ENCODE measurements around the gene LGSN. TPM values are rescaled to one million over a fixed set of nuclear protein-coding genes. Genes with fewer than 3 reads are reported as not detected.
"Not testable (repeated sequence)": the region's sequence is repeated elsewhere in the genome, so short reads cannot be mapped to it uniquely, and the experiment has no call there.

The LGSN gene
- total RNA-seq, 2 donors from 2014 or later: not detected

GRCh38 chr6:63261820-63262219, 58.0 kb downstream of the LGSN start:
- DNase-seq (no peak), ATAC-seq (no peak)
- intact Hi-C loops (cut with DNase I): no loop called here

DNA sequence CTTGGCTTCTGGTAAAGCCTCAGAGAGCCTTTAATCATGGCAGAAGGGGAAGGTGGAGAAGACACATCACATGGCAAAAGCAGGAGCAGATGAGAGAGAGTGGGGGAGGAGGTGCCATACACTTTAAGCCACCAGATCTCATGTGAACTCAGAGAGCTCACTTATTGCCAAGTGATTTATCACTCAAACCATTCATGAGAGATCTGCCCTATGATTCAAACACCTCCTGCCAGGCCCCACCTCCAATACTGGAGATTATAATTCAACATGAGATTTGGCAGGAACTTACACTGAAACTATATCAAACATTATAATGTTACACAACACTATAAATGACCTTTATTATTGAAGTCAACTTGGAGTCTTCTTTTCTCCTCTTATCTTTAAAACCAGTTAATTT, 60.6 kb downstream of the LGSN start:
- ATAC-seq: no peak
- intact Hi-C loops (cut with DNase I): no loop called here
- DNase-seq: no peak

- ATAC-seq (no peak), DNase-seq (no peak)
- intact Hi-C loops (cut with DNase I): no loop called here
Observed at GRCh38 chr6:63249875-63250482, 69.8 kb downstream of the LGSN start.

GRCh38 chr6:63246581-63246980, 73.2 kb downstream of the LGSN start:
- ATAC-seq (no peak), DNase-seq (no peak)
- intact Hi-C loops (cut with DNase I): no loop called here

DNA sequence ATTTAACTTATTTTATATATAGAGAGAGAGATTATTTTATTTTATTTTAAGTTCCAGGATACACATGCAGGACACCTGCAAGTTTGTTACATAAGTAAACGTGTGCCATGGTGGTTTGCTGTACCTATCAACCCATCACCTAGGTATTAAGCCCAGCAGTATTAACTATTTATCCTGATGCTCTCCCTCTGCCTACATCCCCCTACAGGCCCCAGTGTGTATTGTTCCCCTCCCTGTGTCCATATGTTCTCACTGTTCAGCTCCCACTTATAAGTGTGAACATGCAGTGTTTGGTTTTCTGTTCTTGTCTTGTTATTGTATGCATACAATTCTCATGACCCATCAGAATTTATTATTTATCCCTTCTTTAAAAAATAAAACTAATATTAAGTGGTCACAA, 73.9 kb downstream of the LGSN start:
- no peak for DNase-seq
- intact Hi-C loops (cut with DNase I): no loop called here
- ATAC-seq: no peak

- ATAC-seq (no peak), DNase-seq (no peak)
- intact Hi-C loops (cut with DNase I): no loop called here
Observed at GRCh38 chr6:63245420-63245819, 74.4 kb downstream of the LGSN start.

- intact Hi-C loops (cut with DNase I): no loop called here
- ATAC-seq (no peak), DNase-seq (no peak)
Observed at GRCh38 chr6:63236398-63236817, 83.4 kb downstream of the LGSN start.

- ATAC-seq; intact Hi-C loops (cut with DNase I); DNase-seq: not testable (repeated sequence)
Observed at GRCh38 chr6:63230511-63230910, 89.3 kb downstream of the LGSN start.

DNA sequence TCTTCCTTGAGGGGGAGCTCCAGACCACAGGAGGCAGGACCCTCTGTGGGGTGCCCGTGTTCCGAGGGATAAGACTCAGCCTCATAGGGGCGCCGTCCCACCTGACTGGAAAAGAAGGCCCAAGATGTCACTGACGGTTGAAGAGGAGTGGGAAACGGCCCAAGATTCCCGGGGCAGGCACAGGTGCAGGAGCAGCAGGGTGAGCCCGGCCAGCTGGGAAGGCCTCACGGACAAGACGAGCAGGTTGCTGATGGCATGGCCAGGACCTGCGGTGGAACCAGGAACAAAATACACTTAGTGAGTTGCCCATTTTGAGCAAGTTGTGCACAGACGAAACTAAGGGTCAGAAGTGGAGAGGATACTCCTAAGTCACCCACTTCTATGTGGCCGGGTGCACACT, 89.8 kb downstream of the LGSN start:
- ATAC-seq; DNase-seq; intact Hi-C loops (cut with DNase I): not testable (repeated sequence)

GRCh38 chr6:63227928-63228894, 91.6 kb downstream of the LGSN start:
- DNase-seq; intact Hi-C loops (cut with DNase I); ATAC-seq: not testable (repeated sequence)

- intact Hi-C loops (cut with DNase I); ATAC-seq; DNase-seq: not testable (repeated sequence)
Observed at GRCh38 chr6:63225987-63226386, 93.8 kb downstream of the LGSN start.

Other genes with a start within 250 kb of the LGSN start
- under 1 TPM; 0.26 to 0.62 TPM for gene FKBP1C, start 108.5 kb downstream of the LGSN start, total RNA-seq

Data from left cardiac atrium (tissue), 4 donors.